Measurements from ENCODE around the gene MAPK9.

MAPK9 gene

GRCh38 chr5:180331647-180331950 is 39.7 kb upstream of the MAPK9 start:
- TF ChIP-seq EZH2phosphoT487 (IDR thresholded peaks at IDR 0.05; ENCODE audit: borderline replicate concordance) (no peak), CTCF (conservative IDR thresholded peaks at IDR 0.05; ENCODE audit: low read length) (no peak)
- H3F3A ChIP-seq (ENCODE audit: low read depth), result no peaks in the 10 kb centered on the region

GRCh38 chr5:180330810-180331646 is 39.1 kb upstream of the MAPK9 start:
- no peak overlapping the region for H3K4me2 ChIP-seq (ENCODE audit: low read depth, low read length, poor library complexity, severe bottlenecking)
- H3K9me2 ChIP-seq (replicated peaks; ENCODE audit: low read depth, low read length), result no peaks in the 10 kb centered on the region
- no peaks in the 10 kb centered on the region for H3K79me2 ChIP-seq (ENCODE audit: insufficient read depth, low read length)
- no peak overlapping the region for H3K4me3 ChIP-seq (ENCODE audit: low read length, poor library complexity, severe bottlenecking)
- TF ChIP-seq EZH2phosphoT487 (IDR thresholded peaks at IDR 0.05; ENCODE audit: borderline replicate concordance) (no peak), CTCF (conservative IDR thresholded peaks at IDR 0.05; ENCODE audit: low read length) (no peak)
- H3K4me1 ChIP-seq (ENCODE audit: insufficient read depth, low read length, poor library complexity, severe bottlenecking), result no peaks in the 10 kb centered on the region
- no peak overlapping the region for H3K9ac ChIP-seq (ENCODE audit: low read depth, low read length, poor library complexity, severe bottlenecking)
- H3K9me3 ChIP-seq (ENCODE audit: insufficient read depth, low read depth, low read length), result no peaks in the 10 kb centered on the region
- H3F3A ChIP-seq (ENCODE audit: low read depth), result no peaks in the 10 kb centered on the region
- H4K20me1 ChIP-seq (ENCODE audit: insufficient read depth, low read length, poor library complexity, severe bottlenecking), result no peaks in the 10 kb centered on the region
- no peak overlapping the region for H2AFZ ChIP-seq (ENCODE audit: low read length)
- no peaks in the 10 kb centered on the region for H3K36me3 ChIP-seq (ENCODE audit: insufficient read depth, low read length)
- no peaks in the 10 kb centered on the region for H3K27me3 ChIP-seq (ENCODE audit: insufficient read depth, low read length, poor library complexity, severe bottlenecking)

More at GRCh38 chr5:180331647-180331950, 39.7 kb upstream of the MAPK9 start:
- Histone ChIP-seq H3K9me3 (ENCODE audit: insufficient read depth, low read depth, low read length) (no peaks in the 10 kb centered on the region), H2AFZ (ENCODE audit: low read length) (no peak overlapping the region), H3K4me1 (ENCODE audit: insufficient read depth, low read length, poor library complexity, severe bottlenecking) (no peaks in the 10 kb centered on the region), H3K9ac (ENCODE audit: low read depth, low read length, poor library complexity, severe bottlenecking) (no peak overlapping the region), H3K79me2 (ENCODE audit: insufficient read depth, low read length) (no peaks in the 10 kb centered on the region), H3K9me2 (replicated peaks; ENCODE audit: low read depth, low read length) (no peaks in the 10 kb centered on the region), H4K20me1 (ENCODE audit: insufficient read depth, low read length, poor library complexity, severe bottlenecking) (no peaks in the 10 kb centered on the region), H3K27me3 (ENCODE audit: insufficient read depth, low read length, poor library complexity, severe bottlenecking) (no peaks in the 10 kb centered on the region), H3K36me3 (ENCODE audit: insufficient read depth, low read length) (no peaks in the 10 kb centered on the region), H3K4me2 (ENCODE audit: low read depth, low read length, poor library complexity, severe bottlenecking) (no peak overlapping the region), H3K4me3 (ENCODE audit: low read length, poor library complexity, severe bottlenecking) (no peak overlapping the region)

- no peaks in the 10 kb centered on the region for H3K9me3 ChIP-seq (ENCODE audit: insufficient read depth, low read depth, low read length)
- no peak overlapping the region for H3K4me2 ChIP-seq (ENCODE audit: low read depth, low read length, poor library complexity, severe bottlenecking)
- H3K9ac ChIP-seq (ENCODE audit: low read depth, low read length, poor library complexity, severe bottlenecking), result no peak overlapping the region
- H3K79me2 ChIP-seq (ENCODE audit: insufficient read depth, low read length), result no peaks in the 10 kb centered on the region
- H3K36me3 ChIP-seq (ENCODE audit: insufficient read depth, low read length), result no peaks in the 10 kb centered on the region
- no peaks in the 10 kb centered on the region for H4K20me1 ChIP-seq (ENCODE audit: insufficient read depth, low read length, poor library complexity, severe bottlenecking)
- TF ChIP-seq CTCF (conservative IDR thresholded peaks at IDR 0.05; ENCODE audit: low read length) (no peak), EZH2phosphoT487 (IDR thresholded peaks at IDR 0.05; ENCODE audit: borderline replicate concordance) (no peak)
- H3F3A ChIP-seq (ENCODE audit: low read depth), result no peaks in the 10 kb centered on the region
- no peaks in the 10 kb centered on the region for H3K4me1 ChIP-seq (ENCODE audit: insufficient read depth, low read length, poor library complexity, severe bottlenecking)
- H3K27me3 ChIP-seq (ENCODE audit: insufficient read depth, low read length, poor library complexity, severe bottlenecking), result no peaks in the 10 kb centered on the region
- H3K9me2 ChIP-seq (replicated peaks; ENCODE audit: low read depth, low read length), result no peaks in the 10 kb centered on the region
- no peak overlapping the region for H2AFZ ChIP-seq (ENCODE audit: low read length)
- H3K4me3 ChIP-seq (ENCODE audit: low read length, poor library complexity, severe bottlenecking), result no peak overlapping the region
Measured at GRCh38 chr5:180330270-180330648, 38.4 kb upstream of the MAPK9 start.

Measured in Loucy (cell line).